KMS-11 (cell line): ENCODE results near the gene ZFYVE19.

Experiments used
- H2AFZ ChIP-seq: fragments of 200-600 bp; sonication (generic); 2 replicates; pipeline ENCODE4 v1.6.1; 2016; ENCODE audit warnings: antibody characterized with exemption, mixed run types, low read depth
- H3K27ac ChIP-seq: fragments of 200-600 bp; sonication (generic); 2 replicates; pipeline ENCODE4 v1.6.1; 2016; ENCODE audit warnings: mild to moderate bottlenecking, mixed run types
- H3K27me3 ChIP-seq: fragments of 200-600 bp; sonication (generic); 2 replicates; pipeline ENCODE4 v1.6.1; 2017; ENCODE audit warnings: mild to moderate bottlenecking, low read depth, mixed run types, moderate library complexity; ENCODE audit not compliant: insufficient read depth
- H3K36me3 ChIP-seq: fragments of 200-600 bp; sonication (generic); 2 replicates; pipeline ENCODE4 v1.6.1; 2017; ENCODE audit warnings: mild to moderate bottlenecking, mixed run types; ENCODE audit not compliant: insufficient read depth
- H3K4me1 ChIP-seq: fragments of 200-600 bp; sonication (generic); 2 replicates; pipeline ENCODE4 v1.6.1; 2016; ENCODE audit warnings: mild to moderate bottlenecking, low read depth, mixed run types; ENCODE audit not compliant: poor library complexity, severe bottlenecking
- H3K4me2 ChIP-seq: fragments of 200-600 bp; sonication (generic); 2 replicates; pipeline ENCODE4 v1.7.0; 2016; ENCODE audit warnings: mild to moderate bottlenecking, mixed run types
- H3K4me3 ChIP-seq: fragments of 200-600 bp; sonication (generic); IDR thresholded peaks from 2 replicates; pipeline ENCODE4 v1.6.1; 2017; ENCODE audit warnings: low read depth, low read length, mixed read lengths; ENCODE audit not compliant: insufficient read depth
- H3K79me2 ChIP-seq: fragments of 200-600 bp; sonication (generic); 2 replicates; pipeline ENCODE4 v1.6.1; 2016; ENCODE audit warnings: low read depth, mixed run types; ENCODE audit not compliant: insufficient read depth
- H3K9ac ChIP-seq: fragments of 200-600 bp; sonication (generic); 2 replicates; pipeline ENCODE4 v1.6.1; 2016; ENCODE audit warnings: mild to moderate bottlenecking, mixed run types
- H4K20me1 ChIP-seq: fragments of 200-600 bp; sonication (generic); 2 replicates; pipeline ENCODE4 v1.6.1; 2016; ENCODE audit warnings: mild to moderate bottlenecking, mixed run types; ENCODE audit not compliant: insufficient read depth
- CTCF ChIP-seq: fragments of 200-600 bp; sonication (generic); conservative IDR thresholded peaks from 2 replicates; pipeline ENCODE4 v1.6.1; 2017; ENCODE audit warnings: low read depth, mild to moderate bottlenecking, antibody characterized with exemption, low read length, moderate library complexity, mixed read lengths

The ZFYVE19 gene

GRCh38 chr15:40852529-40852928 lies 45.6 kb downstream of the ZFYVE19 start:
- H3K36me3 ChIP-seq = no peaks in the 10 kb centered on the region
- no peak overlapping the region for H2AFZ ChIP-seq
- H3K9ac ChIP-seq = no peak overlapping the region
- H3K79me2 ChIP-seq = no peaks in the 10 kb centered on the region
- H3K27me3 ChIP-seq = no peaks in the 10 kb centered on the region
- peaks cover 10% of the 10 kb centered on the region for H3K4me1 ChIP-seq
- no peak overlapping the region for H3K27ac ChIP-seq
- TF ChIP-seq CTCF = no peak
- no peaks in the 10 kb centered on the region for H4K20me1 ChIP-seq
- H3K4me3 ChIP-seq = no peak overlapping the region
- no peak overlapping the region for H3K4me2 ChIP-seq

GRCh38 chr15:40853241-40853890 lies 46.5 kb downstream of the ZFYVE19 start:
- H3K79me2 ChIP-seq = no peaks in the 10 kb centered on the region

GRCh38 chr15:40854161-40854560 lies 47.3 kb downstream of the ZFYVE19 start:
- H4K20me1 ChIP-seq = no peaks in the 10 kb centered on the region
- no peak for TF ChIP-seq CTCF
- H3K36me3 ChIP-seq = no peaks in the 10 kb centered on the region
- no peak overlapping the region for H3K4me3 ChIP-seq
- peaks cover 13% of the 10 kb centered on the region for H3K4me1 ChIP-seq
- H3K27me3 ChIP-seq = no peaks in the 10 kb centered on the region
- H3K27ac ChIP-seq = no peak overlapping the region
- H3K9ac ChIP-seq = no peak overlapping the region
- H3K4me2 ChIP-seq = no peak overlapping the region
- H2AFZ ChIP-seq = no peak overlapping the region
- no peaks in the 10 kb centered on the region for H3K79me2 ChIP-seq

More at GRCh38 chr15:40853241-40853890, 46.5 kb downstream of the ZFYVE19 start:
- Histone ChIP-seq H3K27me3 (no peaks in the 10 kb centered on the region), H3K36me3 (no peaks in the 10 kb centered on the region), H3K4me1 (peaks cover 13% of the 10 kb centered on the region), H3K27ac (no peak overlapping the region), H3K4me2 (no peak overlapping the region), H2AFZ (no peak overlapping the region), H3K9ac (no peak overlapping the region), H3K4me3 (no peak overlapping the region), H4K20me1 (no peaks in the 10 kb centered on the region)
- TF ChIP-seq CTCF = no peak

- TF ChIP-seq CTCF = no peak
- H2AFZ ChIP-seq = no peak overlapping the region
Observed at GRCh38 chr15:40855706-40856234, 48.9 kb downstream of the ZFYVE19 start.

More at GRCh38 chr15:40855706-40856234, 48.9 kb downstream of the ZFYVE19 start:
- Histone ChIP-seq H3K79me2 (no peaks in the 10 kb centered on the region), H3K27me3 (no peaks in the 10 kb centered on the region), H3K4me1 (peaks cover 13% of the 10 kb centered on the region), H4K20me1 (no peaks in the 10 kb centered on the region), H3K4me3 (no peak overlapping the region), H3K4me2 (no peak overlapping the region), H3K36me3 (no peaks in the 10 kb centered on the region), H3K9ac (no peak overlapping the region), H3K27ac (no peak overlapping the region)
